Erythroblast (primary cell): ENCODE results near the gene DCLRE1A.
"Not testable (repeated sequence)": the region's sequence is repeated elsewhere in the genome, so short reads cannot be mapped to it uniquely, and the experiment has no call there.

ENCODE experiments used
- DNase-seq, 2 experiments: peaks; one replicate each; lab custom pipeline; 2025; lab: John Stamatoyannopoulos, UW
- GATA1 ChIP-seq: IDR thresholded peaks from 2 replicates; pipeline ENCODE4 v1.6.1; 2011; ENCODE audit warnings: low read depth, mild to moderate bottlenecking, control low read depth, low read length, moderate library complexity
- POLR2A ChIP-seq: IDR thresholded peaks from 2 replicates; pipeline ENCODE4 v1.6.1; 2011; ENCODE audit warnings: mild to moderate bottlenecking, low read length

The DCLRE1A gene

DNA sequence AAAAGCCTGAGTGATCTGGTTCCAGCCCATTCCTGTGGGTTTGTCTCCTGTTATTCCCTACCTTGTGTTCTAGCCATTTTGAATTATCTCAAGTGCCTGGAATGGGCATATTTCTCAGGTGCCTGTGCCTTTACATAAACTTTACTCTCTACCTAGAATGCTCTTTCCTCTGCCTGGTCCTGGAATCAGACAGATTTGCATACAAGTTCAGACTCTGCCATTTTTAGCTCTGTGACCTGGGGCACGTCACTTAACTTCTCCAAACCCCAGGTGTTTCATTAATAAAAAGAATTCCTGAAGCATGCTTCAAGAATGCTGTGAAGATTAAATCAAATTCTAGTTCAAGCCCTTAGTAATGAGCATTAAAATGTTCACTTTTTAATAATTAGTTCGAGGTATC is 7.8 kb downstream of the DCLRE1A start:
- TF ChIP-seq POLR2A (no peak), GATA1 (no peak)
- DNase-seq: no peak

DNA sequence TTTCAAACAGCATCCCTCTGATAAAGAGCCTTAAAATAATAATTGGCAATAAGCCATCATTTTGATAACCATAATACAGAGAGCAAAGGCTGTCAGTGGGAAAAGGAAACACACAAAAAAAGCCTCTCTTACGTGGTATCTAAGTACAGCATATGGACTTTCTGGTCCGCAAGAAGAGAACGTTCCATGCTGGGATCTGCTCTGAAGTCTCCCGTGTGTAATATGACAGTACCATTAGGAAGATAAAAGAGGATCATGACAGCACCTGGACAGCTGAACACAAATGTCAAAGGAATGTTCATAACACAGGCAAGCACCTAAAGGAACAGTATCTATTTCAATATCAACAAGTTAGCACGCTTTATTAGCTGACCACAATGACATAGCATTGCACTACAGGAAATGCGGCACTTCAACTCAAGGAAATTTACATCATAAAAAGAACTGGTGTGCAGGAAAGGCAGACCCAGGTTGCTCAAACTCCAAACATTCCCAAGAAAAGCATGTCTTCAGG is 9.9 kb downstream of the DCLRE1A start:
- peak; percentile 61 to 82 for DNase-seq
- TF ChIP-seq POLR2A: peak; percentile 64
- no peak for TF ChIP-seq GATA1

DNA sequence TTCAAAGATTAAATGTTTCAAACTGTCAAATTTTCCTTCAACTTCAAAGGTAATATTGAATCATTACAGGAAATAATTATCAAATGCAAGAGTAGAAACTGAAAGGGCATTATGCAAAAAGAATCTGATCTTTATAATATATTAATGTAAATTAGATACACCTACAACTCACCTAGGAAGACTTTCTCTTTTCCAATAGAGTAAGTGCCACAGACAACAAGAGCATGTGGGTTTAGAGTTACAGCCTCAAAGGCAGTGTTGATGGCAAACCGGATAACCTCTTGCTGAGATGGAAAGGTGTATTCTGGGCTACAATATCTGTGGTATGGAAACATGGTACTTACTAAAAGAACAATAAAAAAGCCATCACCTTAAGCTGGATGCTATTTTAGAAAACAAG is 11.7 kb downstream of the DCLRE1A start:
- DNase-seq: no peak
- TF ChIP-seq POLR2A: no peak
- TF ChIP-seq GATA1: no peak

GRCh38 chr10:113828567-113828966 is 25.3 kb downstream of the DCLRE1A start:
- DNase-seq: not testable (repeated sequence)

GRCh38 chr10:113825791-113826190 is 28.1 kb downstream of the DCLRE1A start:
- no peak for TF ChIP-seq POLR2A
- no peak for TF ChIP-seq GATA1
- no peak for DNase-seq

DNA sequence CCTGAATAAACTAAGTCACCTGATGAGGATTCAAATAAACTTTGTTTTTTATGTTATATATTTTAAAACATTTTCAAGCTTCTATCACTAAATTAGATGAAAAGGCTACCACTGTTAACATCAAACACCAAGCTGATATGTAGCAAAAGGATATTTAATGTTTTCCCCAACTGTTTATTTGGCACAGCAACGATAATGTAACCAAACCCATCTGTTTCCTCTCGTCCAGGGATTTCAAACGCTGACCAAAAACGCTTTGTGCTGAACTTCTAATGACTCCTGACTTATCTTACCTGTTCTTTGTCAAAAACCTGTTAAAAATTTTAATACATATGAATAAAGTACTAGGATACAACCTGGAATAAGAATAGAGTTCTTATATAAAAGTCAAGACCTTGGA is 30.5 kb downstream of the DCLRE1A start:
- TF ChIP-seq POLR2A (no peak), GATA1 (no peak)
- peak in 1 of 2 experiments; percentile 31 for DNase-seq

- DNase-seq: peak in 1 of 2 experiments; percentile 27
- TF ChIP-seq GATA1: no peak
- no peak for TF ChIP-seq POLR2A
These were observed 31.7 kb downstream of the DCLRE1A start for GRCh38 chr10:113822174-113822573.

DNA sequence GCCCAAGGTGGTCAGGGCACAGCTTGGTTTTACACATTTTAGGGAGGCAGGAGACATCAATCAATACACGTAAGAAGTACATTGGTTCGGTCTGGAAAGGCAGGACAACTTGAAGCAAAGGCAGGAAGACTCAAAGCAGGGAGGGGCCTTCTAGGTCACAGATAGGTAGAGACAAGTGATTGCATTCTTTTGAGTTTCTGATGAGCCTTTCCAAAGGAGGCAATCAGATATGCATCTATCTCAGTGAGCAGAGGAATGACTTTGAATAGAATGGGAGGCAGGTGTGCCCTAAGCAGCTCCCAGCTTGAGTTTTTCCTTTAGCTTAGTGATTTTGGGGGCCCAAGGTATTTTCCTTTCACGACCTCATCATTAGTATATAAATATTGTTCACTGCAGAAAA is 32.6 kb downstream of the DCLRE1A start:
- DNase-seq: not testable (repeated sequence)

DNA sequence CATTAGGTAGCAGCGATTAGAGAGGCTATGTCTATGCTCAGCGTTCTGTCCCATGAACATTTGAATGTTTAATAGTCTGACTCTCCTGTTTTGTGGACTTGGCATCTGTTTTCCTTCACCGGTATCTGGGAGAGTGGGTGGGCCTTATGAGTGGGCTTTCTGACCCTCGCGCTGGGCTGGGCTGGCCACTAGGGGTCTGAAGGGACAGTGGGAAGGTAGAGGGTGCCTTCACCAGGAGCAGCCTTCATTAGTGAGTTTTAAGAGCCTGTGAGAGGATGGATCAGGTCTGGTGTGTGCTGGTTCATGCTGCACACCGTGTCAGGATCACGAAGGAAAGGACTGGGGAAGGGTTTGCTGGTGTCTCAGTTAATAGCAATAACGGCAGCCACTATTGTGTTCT is 33.4 kb downstream of the DCLRE1A start:
- TF ChIP-seq GATA1: no peak
- no peak for TF ChIP-seq POLR2A
- DNase-seq: peak in 1 of 2 experiments; percentile 6

DNA sequence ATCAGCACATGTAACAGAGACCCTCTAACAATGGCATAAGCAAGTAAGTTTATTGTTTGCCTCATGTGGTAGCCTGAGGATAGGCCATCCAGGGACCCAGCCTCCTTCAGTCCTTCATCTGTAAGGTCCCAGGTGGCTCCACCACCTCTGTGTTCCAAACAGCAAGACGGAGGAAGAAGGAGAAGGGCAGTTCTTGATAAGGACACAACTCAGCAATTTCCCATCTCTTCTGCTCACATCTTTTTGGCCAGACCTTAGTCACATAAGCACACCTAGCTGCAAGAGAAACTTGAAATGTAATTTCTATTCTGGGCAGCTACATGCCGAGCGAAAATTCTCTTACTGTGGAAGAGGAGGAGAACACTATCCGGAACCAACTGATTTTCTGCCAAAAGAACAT is 33.9 kb downstream of the DCLRE1A start:
- no peak for TF ChIP-seq GATA1
- no peak for TF ChIP-seq POLR2A
- DNase-seq: peak; percentile 6 to 19

GRCh38 chr10:113814700-113815099 is 39.2 kb downstream of the DCLRE1A start:
- DNase-seq: not testable (repeated sequence)

GRCh38 chr10:113808168-113808567 is 45.7 kb downstream of the DCLRE1A start:
- DNase-seq: no peak
- TF ChIP-seq POLR2A (no peak), GATA1 (no peak)

DNA sequence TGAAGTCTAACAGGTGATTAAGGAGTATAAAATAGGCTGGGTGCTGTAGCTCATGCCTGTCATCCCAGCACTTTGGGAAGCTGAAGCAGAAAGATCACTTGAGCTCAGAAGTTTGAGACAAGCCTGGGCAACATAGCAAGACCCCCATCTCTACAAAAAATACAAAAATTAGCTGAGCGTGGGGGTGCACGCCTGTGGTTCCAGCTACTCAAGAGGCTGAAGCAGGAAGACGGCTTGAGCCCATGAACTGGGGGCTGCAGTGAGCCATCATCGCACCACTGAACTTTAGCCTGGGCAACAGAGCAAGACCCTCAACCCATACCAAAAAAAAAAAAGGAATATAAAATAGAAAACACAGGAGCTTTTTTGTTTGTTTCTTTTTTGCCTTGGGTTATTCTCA is 47.4 kb downstream of the DCLRE1A start:
- no peak for TF ChIP-seq POLR2A
- no peak for DNase-seq

- no peak for TF ChIP-seq GATA1
- TF ChIP-seq POLR2A: no peak
- DNase-seq: no peak
These were observed 50.9 kb downstream of the DCLRE1A start for GRCh38 chr10:113802997-113803396.

DNA sequence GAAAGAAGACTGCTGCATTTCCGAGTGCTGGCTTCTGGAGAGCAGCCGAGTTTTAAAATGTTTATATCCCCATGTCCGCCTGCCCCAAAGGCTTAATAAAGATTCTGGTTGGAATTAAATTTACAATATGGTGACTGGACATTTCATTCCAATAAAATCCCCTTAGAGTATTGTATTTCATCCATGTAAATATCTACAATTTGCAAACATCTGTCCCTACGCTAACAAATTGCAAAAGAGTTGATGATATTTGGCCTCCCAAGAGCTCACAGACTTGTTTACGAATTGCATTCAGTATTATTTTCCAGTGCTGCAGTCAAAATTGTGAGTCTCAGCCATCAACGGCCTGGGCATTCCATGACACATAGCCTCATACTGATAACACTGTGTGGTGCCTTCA is 52.3 kb downstream of the DCLRE1A start:
- DNase-seq: no peak
- TF ChIP-seq GATA1 (no peak), POLR2A (no peak)

- no peak for DNase-seq
- TF ChIP-seq GATA1 (no peak), POLR2A (no peak)
These were observed 62.2 kb downstream of the DCLRE1A start for GRCh38 chr10:113791691-113792090.
